ENCODE measurements around the gene RAPGEF1.

The RAPGEF1 gene

GRCh38 chr9:131707733-131708157, 32.1 kb downstream of the RAPGEF1 start:
- DNase-seq (ENCODE audit: low read depth) = no peak

GRCh38 chr9:131707050-131707449, 32.8 kb downstream of the RAPGEF1 start:
- no peak for DNase-seq (ENCODE audit: low read depth)

- DNase-seq (ENCODE audit: low read depth) = no peak
Measured at GRCh38 chr9:131706608-131706970, 33.3 kb downstream of the RAPGEF1 start.

- no peak for DNase-seq (ENCODE audit: low read depth)
Measured at GRCh38 chr9:131704988-131705387, 34.9 kb downstream of the RAPGEF1 start.

GRCh38 chr9:131704141-131704983, 35.5 kb downstream of the RAPGEF1 start:
- DNase-seq (ENCODE audit: low read depth) = no peak

GRCh38 chr9:131703697-131704096, 36.2 kb downstream of the RAPGEF1 start:
- no peak for DNase-seq (ENCODE audit: low read depth)

GRCh38 chr9:131702911-131703310, 37.0 kb downstream of the RAPGEF1 start:
- DNase-seq (ENCODE audit: low read depth) = no peak

- DNase-seq (ENCODE audit: low read depth) = no peak
Measured at GRCh38 chr9:131701789-131702337, 38.0 kb downstream of the RAPGEF1 start.

- DNase-seq (ENCODE audit: low read depth) = no peak
Measured at GRCh38 chr9:131701436-131701781, 38.5 kb downstream of the RAPGEF1 start.

- no peak for DNase-seq (ENCODE audit: low read depth)
Measured at GRCh38 chr9:131700765-131701435, 39.0 kb downstream of the RAPGEF1 start.

GRCh38 chr9:131700076-131700475, 39.8 kb downstream of the RAPGEF1 start:
- no peak for DNase-seq (ENCODE audit: low read depth)

- DNase-seq (ENCODE audit: low read depth) = no peak
Measured at GRCh38 chr9:131698618-131698985, 41.3 kb downstream of the RAPGEF1 start.

- no peak for DNase-seq (ENCODE audit: low read depth)
Measured at GRCh38 chr9:131697908-131698617, 41.8 kb downstream of the RAPGEF1 start.

GRCh38 chr9:131697097-131697496, 42.8 kb downstream of the RAPGEF1 start:
- no peak for DNase-seq (ENCODE audit: low read depth)

- DNase-seq (ENCODE audit: low read depth) = no peak
Measured at GRCh38 chr9:131695836-131696460, 43.9 kb downstream of the RAPGEF1 start.

GRCh38 chr9:131695366-131695765, 44.5 kb downstream of the RAPGEF1 start:
- DNase-seq (ENCODE audit: low read depth) = no peak

GRCh38 chr9:131693651-131694597, 46.0 kb downstream of the RAPGEF1 start:
- DNase-seq (ENCODE audit: low read depth) = no peak

- DNase-seq (ENCODE audit: low read depth) = no peak
Measured at GRCh38 chr9:131692612-131693562, 47.0 kb downstream of the RAPGEF1 start.

GRCh38 chr9:131691969-131692611, 47.8 kb downstream of the RAPGEF1 start:
- DNase-seq (ENCODE audit: low read depth) = no peak

Measured in stimulated activated CD8-positive, alpha-beta memory T cell treated with anti-CD3 and anti-CD28 coated beads, Interleukin-7, amount 100 ng/mL, for 24 hours (primary cell).